DOHH2 (cell line): ENCODE measurements around the gene GOLGA8K.
"Not testable (repeated sequence)": the region's sequence is repeated elsewhere in the genome, so short reads cannot be mapped to it uniquely, and the experiment has no call there.

Source experiments
- CTCF ChIP-seq: fragments of 200-600 bp; sonication (generic); IDR thresholded peaks from one replicate; pipeline ENCODE4 v1.5.1; 2014; ENCODE audit warnings: antibody characterized with exemption, mild to moderate bottlenecking, low read depth, low read length; ENCODE audit not compliant: poor library complexity, severe bottlenecking
- EZH2phosphoT487 ChIP-seq: fragments of 200-600 bp; sonication (generic); IDR thresholded peaks from 2 replicates; pipeline ENCODE4 v1.6.1; 2017; ENCODE audit warnings: borderline replicate concordance, mild to moderate bottlenecking, antibody characterized with exemption, low read length, moderate library complexity, mixed read lengths

DNA sequence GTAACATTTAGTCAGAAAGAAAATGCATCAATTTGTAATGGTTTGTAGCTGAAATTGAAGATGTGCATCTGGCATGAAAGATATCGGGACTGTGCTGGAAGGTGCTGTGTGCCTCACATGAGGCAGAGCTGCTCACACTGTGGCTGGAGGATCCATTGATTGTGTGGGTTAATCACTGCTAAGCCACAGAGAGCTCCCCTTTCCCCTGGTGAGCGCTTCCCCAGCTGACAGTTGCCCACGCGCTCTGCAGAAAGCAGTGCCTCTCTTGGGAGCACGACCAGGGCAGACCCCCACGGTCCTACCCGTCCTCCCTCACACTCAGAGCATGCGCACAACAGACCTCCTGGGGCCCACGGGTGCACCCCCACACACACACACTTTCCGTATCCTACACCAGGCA lies 37.1 kb downstream of the GOLGA8K start:
- not testable (repeated sequence) for TF ChIP-seq CTCF, EZH2phosphoT487
